Lower leg skin (tissue), 3 donors: ENCODE results near the gene P3H2.

Experiments used
- POLR2A ChIP-seq, 2 donors: fragments of 450-650 bp; IDR thresholded peaks; one replicate each; pipeline ENCODE4 v1.6.1; 2016 to 2017; ENCODE audit warnings: antibody characterized with exemption in 2 of 2, mild to moderate bottlenecking in 1 of 2, moderate library complexity in 1 of 2
- TF ChIP-seq, protein P1 (sequence below), 3 donors: fragments of 450-650 bp; IDR thresholded peaks; one replicate each; pipeline ENCODE4 v1.5.1; 2016; ENCODE audit warnings: antibody characterized with exemption in 3 of 3, mild to moderate bottlenecking in 3 of 3, moderate library complexity in 2 of 3

DNA sequence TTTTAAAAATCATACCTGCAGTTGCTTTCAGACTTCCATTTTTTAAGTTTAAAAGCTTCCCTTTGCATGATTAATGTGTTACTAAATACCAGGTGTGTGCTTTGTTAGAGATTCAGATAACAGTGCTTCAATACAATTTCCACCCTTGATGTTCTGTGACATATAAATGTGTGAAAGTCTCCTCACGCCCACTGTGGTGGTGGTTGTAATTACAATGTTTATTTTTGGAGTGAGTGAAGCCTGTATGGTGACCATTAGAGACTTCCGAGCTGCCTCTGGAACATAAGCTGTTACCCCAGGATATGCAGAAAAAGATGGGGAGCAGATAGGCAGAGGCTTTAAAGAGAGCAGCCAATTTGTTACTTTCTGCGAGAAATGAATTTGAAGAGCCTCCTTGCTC is 57.2 kb downstream of the P3H2 start:
- TF ChIP-seq, protein P1, sequence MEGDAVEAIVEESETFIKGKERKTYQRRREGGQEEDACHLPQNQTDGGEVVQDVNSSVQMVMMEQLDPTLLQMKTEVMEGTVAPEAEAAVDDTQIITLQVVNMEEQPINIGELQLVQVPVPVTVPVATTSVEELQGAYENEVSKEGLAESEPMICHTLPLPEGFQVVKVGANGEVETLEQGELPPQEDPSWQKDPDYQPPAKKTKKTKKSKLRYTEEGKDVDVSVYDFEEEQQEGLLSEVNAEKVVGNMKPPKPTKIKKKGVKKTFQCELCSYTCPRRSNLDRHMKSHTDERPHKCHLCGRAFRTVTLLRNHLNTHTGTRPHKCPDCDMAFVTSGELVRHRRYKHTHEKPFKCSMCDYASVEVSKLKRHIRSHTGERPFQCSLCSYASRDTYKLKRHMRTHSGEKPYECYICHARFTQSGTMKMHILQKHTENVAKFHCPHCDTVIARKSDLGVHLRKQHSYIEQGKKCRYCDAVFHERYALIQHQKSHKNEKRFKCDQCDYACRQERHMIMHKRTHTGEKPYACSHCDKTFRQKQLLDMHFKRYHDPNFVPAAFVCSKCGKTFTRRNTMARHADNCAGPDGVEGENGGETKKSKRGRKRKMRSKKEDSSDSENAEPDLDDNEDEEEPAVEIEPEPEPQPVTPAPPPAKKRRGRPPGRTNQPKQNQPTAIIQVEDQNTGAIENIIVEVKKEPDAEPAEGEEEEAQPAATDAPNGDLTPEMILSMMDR (IDR thresholded peaks at IDR 0.05) = no peak
- TF ChIP-seq POLR2A (IDR thresholded peaks at IDR 0.05) = no peak
